ENCODE data around the gene CHRNE.

The CHRNE gene

GRCh38 chr17:4903051-4903818, at the start of gene CHRNE:
TSS of gene CHRNE (minus strand) at chr17:4903098. CDS start at chr17:4903063, 35 bp downstream.
- peak; percentile 51 for DNase-seq (ENCODE audit: low read depth)

- no peak for DNase-seq (ENCODE audit: low read depth)
Observed at GRCh38 chr17:4951486-4951885, 48.6 kb upstream of the CHRNE start.

GRCh38 chr17:4950746-4951204, 47.9 kb upstream of the CHRNE start, which contains the start of gene ENO3:
TSS of gene ENO3 (plus strand) at chr17:4951119. CDS start at chr17:4951830, 711 bp downstream.
- no peak for DNase-seq (ENCODE audit: low read depth)

- DNase-seq (ENCODE audit: low read depth), result no peak
Observed at GRCh38 chr17:4950075-4950745, 47.3 kb upstream of the CHRNE start.

GRCh38 chr17:4949321-4950074, 46.6 kb upstream of the CHRNE start:
- DNase-seq (ENCODE audit: low read depth), result no peak

- DNase-seq (ENCODE audit: low read depth), result no peak
Observed at GRCh38 chr17:4948931-4949320, 46.0 kb upstream of the CHRNE start.

- peak; percentile 81 for DNase-seq (ENCODE audit: low read depth)
Observed at GRCh38 chr17:4948166-4948930, 45.5 kb upstream of the CHRNE start, which contains the start of gene PFN1. TSS of gene PFN1 (minus strand) at chr17:4948530. CDS start at chr17:4948394, 136 bp downstream.

- DNase-seq (ENCODE audit: low read depth), result no peak
Observed at GRCh38 chr17:4947411-4948165, 44.7 kb upstream of the CHRNE start.

GRCh38 chr17:4947010-4947410, 44.1 kb upstream of the CHRNE start:
- DNase-seq (ENCODE audit: low read depth), result no peak

GRCh38 chr17:4946312-4946976, 43.5 kb upstream of the CHRNE start:
- DNase-seq (ENCODE audit: low read depth), result no peak

GRCh38 chr17:4945944-4946280, 43.0 kb upstream of the CHRNE start:
- DNase-seq (ENCODE audit: low read depth), result no peak

- peak; percentile 68 for DNase-seq (ENCODE audit: low read depth)
Observed at GRCh38 chr17:4945176-4945943, 42.5 kb upstream of the CHRNE start.

GRCh38 chr17:4944554-4945175, 41.8 kb upstream of the CHRNE start:
- DNase-seq (ENCODE audit: low read depth), result no peak

- no peak for DNase-seq (ENCODE audit: low read depth)
Observed at GRCh38 chr17:4944163-4944553, 41.3 kb upstream of the CHRNE start.

GRCh38 chr17:4942760-4943508, 40.0 kb upstream of the CHRNE start:
- DNase-seq (ENCODE audit: low read depth), result no peak

- DNase-seq (ENCODE audit: low read depth), result no peak
Observed at GRCh38 chr17:4941319-4941610, 38.4 kb upstream of the CHRNE start.

GRCh38 chr17:4940555-4941318, 37.8 kb upstream of the CHRNE start:
- no peak for DNase-seq (ENCODE audit: low read depth)

All from stimulated activated CD8-positive, alpha-beta memory T cell treated with anti-CD3 and anti-CD28 coated beads, Interleukin-7, amount 100 ng/mL, for 24 hours (primary cell).